SU-DHL-6 (cell line): ENCODE results near the gene REELD1.

Experiments
- H2AFZ ChIP-seq: fragments of 200-600 bp; sonication (generic); 2 replicates; pipeline ENCODE4 v1.6.1; 2014; ENCODE audit warnings: low read depth, mild to moderate bottlenecking, moderate library complexity, mixed read lengths, antibody characterized with exemption, low read length; ENCODE audit not compliant: severe bottlenecking
- H3F3A ChIP-seq: fragments of 200-600 bp; shearing (Covaris generic); 2 replicates; pipeline ENCODE4 v1.6.0; 2016; ENCODE audit warnings: antibody characterized with exemption, mild to moderate bottlenecking; ENCODE audit not compliant: insufficient read depth
- H3K27ac ChIP-seq: fragments of 200-600 bp; sonication (generic); 2 replicates; pipeline ENCODE4 v1.5.1; 2016; ENCODE audit warnings: low read depth, mild to moderate bottlenecking, low read length, moderate library complexity, mixed read lengths
- H3K27me3 ChIP-seq: fragments of 200-600 bp; sonication (generic), shearing (Covaris generic); 2 replicates; pipeline ENCODE4 v1.6.0; 2014; ENCODE audit warnings: mild to moderate bottlenecking, low read length
- H3K36me3 ChIP-seq: fragments of 200-600 bp; sonication (generic); 2 replicates; pipeline ENCODE4 v1.6.1; 2014; ENCODE audit warnings: mild to moderate bottlenecking, low read length, mixed read lengths
- H3K4me2 ChIP-seq: fragments of 300-600, 200-600 bp; shearing (Covaris generic), sonication (generic); 2 replicates; pipeline ENCODE4 v1.6.0; 2014; ENCODE audit warnings: low read length, low read depth, mild to moderate bottlenecking; ENCODE audit not compliant: poor library complexity, severe bottlenecking
- H3K4me3 ChIP-seq: fragments of 200-600 bp; sonication (generic); 2 replicates; pipeline ENCODE4 v1.5.1; 2014; ENCODE audit warnings: antibody characterized with exemption, low read length, mild to moderate bottlenecking, mixed read lengths; ENCODE audit not compliant: insufficient read depth, poor library complexity, severe bottlenecking
- H3K79me2 ChIP-seq: fragments of 200-600 bp; sonication (generic); 2 replicates; pipeline ENCODE4 v1.6.1; 2014; ENCODE audit warnings: mild to moderate bottlenecking, low read length, moderate library complexity; ENCODE audit not compliant: insufficient read depth
- H3K9ac ChIP-seq: fragments of 200-600 bp; sonication (generic); 2 replicates; pipeline ENCODE4 v1.7.0; 2014; ENCODE audit warnings: mild to moderate bottlenecking, low read length
- H3K9me2 ChIP-seq: fragments of 200-600 bp; sonication (generic); replicated peaks from 2 replicates; pipeline ENCODE4 v1.6.1; 2014; ENCODE audit warnings: low read length; ENCODE audit not compliant: insufficient read depth
- H3K9me3 ChIP-seq: fragments of 200-600 bp; sonication (generic); 2 replicates; pipeline ENCODE4 v1.6.1; 2014; ENCODE audit warnings: low read length, mixed read lengths; ENCODE audit not compliant: insufficient read depth
- H4K20me1 ChIP-seq: fragments of 200-600 bp; sonication (generic); 2 replicates; pipeline ENCODE4 v1.6.1; 2014; ENCODE audit warnings: low read depth, mild to moderate bottlenecking, antibody characterized with exemption, low read length, moderate library complexity, mixed read lengths
- CTCF ChIP-seq: fragments of 200-600 bp; sonication (generic); IDR thresholded peaks from one replicate; pipeline ENCODE4 v1.5.1; 2017; ENCODE audit warnings: antibody characterized with exemption, mild to moderate bottlenecking, low read length, moderate library complexity; ENCODE audit not compliant: insufficient read depth, poor library complexity, severe bottlenecking
- EZH2phosphoT487 ChIP-seq: fragments of 200-600 bp; sonication (generic), shearing (Covaris generic); conservative IDR thresholded peaks from 2 replicates; pipeline ENCODE4 v1.6.1; 2018; ENCODE audit warnings: mild to moderate bottlenecking, antibody characterized with exemption, low read length, moderate library complexity, mixed read lengths

REELD1 gene

DNA sequence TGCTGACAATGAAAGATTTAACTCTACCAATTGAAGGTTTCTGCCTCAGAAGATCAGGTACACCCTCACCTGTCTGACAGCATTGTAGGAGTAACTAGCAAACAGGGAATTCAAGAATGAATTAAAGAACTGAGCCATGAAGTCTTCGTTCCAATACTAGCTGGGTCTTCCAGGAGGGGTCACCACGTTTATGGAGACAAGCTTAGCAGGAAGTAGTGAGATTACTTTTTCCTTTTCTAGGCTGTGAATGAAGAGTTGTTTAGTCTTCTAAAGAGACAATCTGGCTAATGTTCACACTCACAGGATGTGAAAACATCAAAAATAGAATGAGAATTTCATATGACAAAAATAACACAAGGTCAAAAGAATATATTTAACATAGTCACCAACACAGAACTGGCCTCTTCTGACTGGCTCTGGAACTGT lies 54.9 kb downstream of the REELD1 start:
- Histone ChIP-seq H3F3A (no peaks in the 10 kb centered on the region), H3K79me2 (no peaks in the 10 kb centered on the region), H3K9ac (no peak overlapping the region), H3K9me3 (no peaks in the 10 kb centered on the region), H3K4me3 (no peak overlapping the region), H3K4me2 (no peak overlapping the region), H3K9me2 (no peaks in the 10 kb centered on the region), H3K27me3 (no peaks in the 10 kb centered on the region), H3K36me3 (no peaks in the 10 kb centered on the region), H4K20me1 (no peaks in the 10 kb centered on the region), H3K27ac (no peak overlapping the region), H2AFZ (no peak overlapping the region)
- TF ChIP-seq EZH2phosphoT487 = no peak
- TF ChIP-seq CTCF = no peak

DNA sequence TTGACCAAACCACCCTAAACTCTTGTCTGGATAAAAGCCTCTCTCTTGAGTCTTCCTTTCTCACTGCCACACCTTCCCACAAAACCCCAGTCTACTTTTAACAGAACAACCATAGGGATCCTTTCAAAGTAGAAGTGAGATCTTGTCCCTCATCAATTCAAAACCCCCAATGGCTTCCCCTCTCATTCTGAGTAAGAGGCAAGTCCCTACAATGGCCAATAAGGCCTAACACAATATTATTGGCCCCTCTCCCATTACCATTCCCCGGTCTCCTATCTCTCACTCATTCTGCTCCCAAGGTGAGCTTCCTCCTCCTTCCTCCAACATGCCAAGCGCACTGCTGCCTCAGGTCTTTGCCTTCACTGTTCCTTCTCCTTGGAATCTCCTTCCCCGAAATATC lies 57.1 kb downstream of the REELD1 start:
- Histone ChIP-seq H3K4me2 (no peak overlapping the region), H4K20me1 (no peaks in the 10 kb centered on the region), H3K9me2 (no peaks in the 10 kb centered on the region), H3K79me2 (no peaks in the 10 kb centered on the region), H3F3A (no peaks in the 10 kb centered on the region), H3K36me3 (no peaks in the 10 kb centered on the region), H3K27ac (no peak overlapping the region), H3K27me3 (no peaks in the 10 kb centered on the region), H3K9ac (no peak overlapping the region), H3K9me3 (no peaks in the 10 kb centered on the region), H3K4me3 (no peak overlapping the region), H2AFZ (no peak overlapping the region)
- no peak for TF ChIP-seq CTCF

DNA sequence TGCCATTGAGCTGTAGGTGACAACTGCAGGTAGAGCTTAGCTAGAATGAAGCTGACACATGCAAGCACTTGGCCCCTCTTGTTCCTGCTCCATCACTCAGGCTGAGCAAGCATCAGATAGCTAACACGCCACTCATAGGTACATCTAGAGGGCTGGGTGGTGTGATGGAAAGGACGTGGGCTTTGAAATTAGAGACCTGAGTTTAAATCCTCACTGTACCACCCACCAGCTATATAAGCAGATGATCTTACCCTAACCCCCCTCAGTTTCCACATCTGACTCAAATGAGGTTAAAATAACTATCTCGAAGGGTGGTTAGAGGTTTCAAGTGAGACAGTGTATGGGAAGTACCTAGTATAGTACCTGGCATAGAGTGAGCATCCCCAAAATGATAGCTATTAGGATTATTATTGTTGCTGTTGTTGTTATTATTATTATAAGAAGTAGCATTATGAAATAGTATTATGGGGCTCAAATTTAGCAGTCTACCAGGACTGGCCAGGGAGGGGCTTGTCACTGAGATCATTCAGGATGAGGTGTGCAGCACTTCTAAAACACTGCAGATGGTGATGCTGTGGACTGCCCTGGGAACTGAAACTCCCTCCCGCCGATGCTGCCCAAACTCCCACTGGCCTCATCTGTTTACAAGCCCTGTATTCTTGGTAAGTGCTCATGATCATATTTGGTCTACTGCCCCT lies 59.0 kb downstream of the REELD1 start:
- Histone ChIP-seq H3K4me2 (no peak overlapping the region), H3K79me2 (no peaks in the 10 kb centered on the region), H2AFZ (no peak overlapping the region), H3K27ac (no peak overlapping the region), H3K9ac (no peak overlapping the region), H3K9me2 (no peaks in the 10 kb centered on the region), H3K4me3 (no peak overlapping the region), H3K27me3 (no peaks in the 10 kb centered on the region), H4K20me1 (no peaks in the 10 kb centered on the region), H3K36me3 (no peaks in the 10 kb centered on the region), H3K9me3 (no peaks in the 10 kb centered on the region), H3F3A (no peaks in the 10 kb centered on the region)
- TF ChIP-seq EZH2phosphoT487 (no peak), CTCF (no peak)
